HepG2 (cell line): ENCODE results near the gene SPATA33. TPM values are rescaled to one million over a fixed set of nuclear protein-coding genes. Genes with fewer than 3 reads are reported as not detected.

Source experiments
- ETV6 ChIP-seq: sonication (generic); formaldehyde crosslinking; conservative IDR thresholded peaks from 2 replicates; pipeline ENCODE4 v1.4.0; 2020; ENCODE audit warnings: missing genetic modification reagents
- HIVEP1 ChIP-seq: sonication (generic); formaldehyde crosslinking; IDR thresholded peaks from 2 replicates; pipeline ENCODE4 v1.4.0; 2020; ENCODE audit warnings: mild to moderate bottlenecking, missing genetic modification reagents
- JUN ChIP-seq: sonication (generic); formaldehyde crosslinking; IDR thresholded peaks from 2 replicates; pipeline ENCODE4 v1.4.0; 2020; ENCODE audit warnings: mild to moderate bottlenecking, missing genetic modification reagents
- MYC ChIP-seq: sonication (generic); formaldehyde crosslinking; IDR thresholded peaks from 2 replicates; pipeline ENCODE4 v1.9.0; 2021; ENCODE audit warnings: missing genetic modification reagents, borderline replicate concordance
- MZF1 ChIP-seq: sonication (generic); formaldehyde crosslinking; IDR thresholded peaks from 2 replicates; pipeline ENCODE4 v1.8.1; 2023; ENCODE audit warnings: mild to moderate bottlenecking, missing genetic modification reagents, borderline replicate concordance
- RXRA ChIP-seq: sonication (generic); formaldehyde crosslinking; IDR thresholded peaks from 2 replicates; pipeline ENCODE4 v1.5.1; 2020; ENCODE audit warnings: missing genetic modification reagents
- TAF15 ChIP-seq: fragments of 200-400 bp; formaldehyde crosslinking; IDR thresholded peaks from one replicate; pipeline ENCODE4 v1.6.1; 2018; ENCODE audit warnings: mild to moderate bottlenecking, low read depth, low read length; ENCODE audit not compliant: poor library complexity, severe bottlenecking
- TARDBP ChIP-seq: sonication (generic); formaldehyde crosslinking; IDR thresholded peaks from 2 replicates; pipeline ENCODE4 v1.8.0; 2022; ENCODE audit warnings: mild to moderate bottlenecking, missing genetic modification reagents
- YY1 ChIP-seq: IDR thresholded peaks from 2 replicates; pipeline ENCODE4 v1.6.1; 2011; ENCODE audit warnings: low read length, low read depth, moderate library complexity, mild to moderate bottlenecking; ENCODE audit not compliant: insufficient read depth, insufficient replicate concordance
- ZBTB42 ChIP-seq: sonication (generic); formaldehyde crosslinking; IDR thresholded peaks from 2 replicates; pipeline ENCODE4 v1.5.0; 2020; ENCODE audit warnings: mild to moderate bottlenecking, missing genetic modification reagents
- ZC3H13 ChIP-seq: sonication (generic); formaldehyde crosslinking; IDR thresholded peaks from 2 replicates; pipeline ENCODE4 v1.8.1; 2023; ENCODE audit warnings: mild to moderate bottlenecking, missing genetic modification reagents, moderate library complexity
- ZNF292 ChIP-seq: sonication (generic); formaldehyde crosslinking; IDR thresholded peaks from 2 replicates; pipeline ENCODE4 v1.8.1; 2022; ENCODE audit warnings: mild to moderate bottlenecking, low read depth, missing genetic modification reagents, borderline replicate concordance
- polyA plus RNA-seq, 8 experiments: library from polyadenylated mRNA; depleted of rRNA in 3 of 8; stranded (reverse) in 7 of 8; unstranded in 1 of 8; fragments of >200 nt; fragmentation: Illumina TruSeq in 4 of 8; extraction: Trizol in 4 of 8; gene quantifications; 2 replicates each; pipeline versions ENCODE4 v1.2.1 to v1.2.3, GENCODE V29; 2011 to 2016; ENCODE audit warnings: low read depth in 4 of 8, missing spikeins in 1 of 8, mixed read lengths in 1 of 8; ENCODE audit not compliant: insufficient read depth in 1 of 8
- total RNA-seq, 5 experiments: library from RNA; depleted of rRNA; stranded (reverse); fragments of >200 nt; fragmentation: Illumina TruSeq; extraction: Trizol; gene quantifications; 2 replicates each; pipeline ENCODE4 v1.2.3, GENCODE V29; 2016; ENCODE audit warnings: low read depth in 1 of 5
- TF ChIP-seq, protein P1 (sequence below): sonication (generic); formaldehyde crosslinking; IDR thresholded peaks from 2 replicates; pipeline ENCODE4 v1.4.0; 2020; ENCODE audit warnings: mild to moderate bottlenecking, missing genetic modification reagents
- TF ChIP-seq, protein P2 (sequence below): sonication (generic); formaldehyde crosslinking; IDR thresholded peaks from 2 replicates; pipeline ENCODE4 v1.8.0; 2022; ENCODE audit warnings: missing genetic modification reagents, mild to moderate bottlenecking, borderline replicate concordance
- TF ChIP-seq, protein P3 (sequence below): sonication (generic); formaldehyde crosslinking; IDR thresholded peaks from 2 replicates; pipeline ENCODE4 v1.8.0; 2022; ENCODE audit warnings: mild to moderate bottlenecking, missing genetic modification reagents
- TF ChIP-seq, protein P4 (sequence below): sonication (generic); formaldehyde crosslinking; IDR thresholded peaks from 2 replicates; pipeline ENCODE4 v1.4.0; 2020; ENCODE audit warnings: mild to moderate bottlenecking, missing genetic modification reagents
- TF ChIP-seq, protein P5 (sequence below): sonication (generic); formaldehyde crosslinking; IDR thresholded peaks from 2 replicates; pipeline ENCODE4 v1.5.1; 2020; ENCODE audit warnings: mild to moderate bottlenecking, missing genetic modification reagents, moderate library complexity

The SPATA33 gene
- total and polyA plus RNA-seq, 2 of the 13 experiments (the other 11 are each of a cell fraction or from before 2014, with no cell fraction given) = 5.7 to 11.0 TPM

DNA sequence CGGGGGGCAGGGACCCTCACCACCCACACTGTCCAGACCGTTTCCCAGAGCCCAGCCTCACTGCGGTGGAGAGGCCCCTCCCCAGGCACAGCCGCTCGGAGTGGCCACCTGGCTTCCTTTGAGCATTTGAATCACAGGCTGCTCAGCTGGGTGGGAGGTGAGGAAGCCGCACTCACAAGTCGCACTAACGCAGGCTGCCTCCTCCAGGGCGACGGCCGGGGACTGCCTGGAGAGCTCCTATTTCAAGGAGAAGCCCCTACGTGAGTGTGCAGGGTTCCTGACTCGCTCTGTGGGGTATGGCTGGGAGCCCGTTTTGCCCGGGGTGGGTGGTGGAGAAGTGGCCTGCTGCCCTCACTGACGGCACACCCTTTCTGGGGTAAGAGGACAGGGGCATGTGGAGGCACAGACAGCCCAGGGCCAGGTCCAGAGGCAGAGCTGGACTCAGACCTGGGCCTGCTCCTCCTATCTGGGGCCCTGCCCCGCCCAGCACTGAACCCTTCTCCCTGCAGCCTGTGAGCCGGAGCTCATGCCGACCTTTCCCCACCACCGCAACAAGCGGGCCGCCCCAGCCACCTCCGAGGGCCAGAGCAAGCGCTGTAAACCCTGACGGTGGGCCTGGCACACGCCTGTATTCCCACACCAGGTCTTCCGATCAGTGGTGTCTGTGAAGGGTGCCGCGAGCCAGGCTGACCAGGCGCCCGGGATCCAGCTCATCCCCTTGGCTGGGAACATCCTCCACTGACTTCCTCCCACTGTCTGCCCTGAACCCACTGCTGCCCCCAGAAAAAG is 37.6 kb downstream of the SPATA33 start (continued):
- TF ChIP-seq MZF1 (CRISPR knock-in tag) = 0 out of 2 replicates have a peak, but pooled peaks have one; percentile 77
- TF ChIP-seq, protein P1, sequence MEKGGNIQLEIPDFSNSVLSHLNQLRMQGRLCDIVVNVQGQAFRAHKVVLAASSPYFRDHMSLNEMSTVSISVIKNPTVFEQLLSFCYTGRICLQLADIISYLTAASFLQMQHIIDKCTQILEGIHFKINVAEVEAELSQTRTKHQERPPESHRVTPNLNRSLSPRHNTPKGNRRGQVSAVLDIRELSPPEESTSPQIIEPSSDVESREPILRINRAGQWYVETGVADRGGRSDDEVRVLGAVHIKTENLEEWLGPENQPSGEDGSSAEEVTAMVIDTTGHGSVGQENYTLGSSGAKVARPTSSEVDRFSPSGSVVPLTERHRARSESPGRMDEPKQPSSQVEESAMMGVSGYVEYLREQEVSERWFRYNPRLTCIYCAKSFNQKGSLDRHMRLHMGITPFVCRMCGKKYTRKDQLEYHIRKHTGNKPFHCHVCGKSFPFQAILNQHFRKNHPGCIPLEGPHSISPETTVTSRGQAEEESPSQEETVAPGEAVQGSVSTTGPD (CRISPR knock-in tag) = peak; percentile 76; the same call in 1 of the 2 replicates
- peak; percentile 42 for TF ChIP-seq TAF15
- peak; percentile 62; the same call in 1 of the 2 replicates for TF ChIP-seq MYC
- peak; percentile 20 for TF ChIP-seq YY1
- TF ChIP-seq, protein P2, sequence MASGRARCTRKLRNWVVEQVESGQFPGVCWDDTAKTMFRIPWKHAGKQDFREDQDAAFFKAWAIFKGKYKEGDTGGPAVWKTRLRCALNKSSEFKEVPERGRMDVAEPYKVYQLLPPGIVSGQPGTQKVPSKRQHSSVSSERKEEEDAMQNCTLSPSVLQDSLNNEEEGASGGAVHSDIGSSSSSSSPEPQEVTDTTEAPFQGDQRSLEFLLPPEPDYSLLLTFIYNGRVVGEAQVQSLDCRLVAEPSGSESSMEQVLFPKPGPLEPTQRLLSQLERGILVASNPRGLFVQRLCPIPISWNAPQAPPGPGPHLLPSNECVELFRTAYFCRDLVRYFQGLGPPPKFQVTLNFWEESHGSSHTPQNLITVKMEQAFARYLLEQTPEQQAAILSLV (CRISPR knock-in tag) = no peak
- TF ChIP-seq, protein P3, sequence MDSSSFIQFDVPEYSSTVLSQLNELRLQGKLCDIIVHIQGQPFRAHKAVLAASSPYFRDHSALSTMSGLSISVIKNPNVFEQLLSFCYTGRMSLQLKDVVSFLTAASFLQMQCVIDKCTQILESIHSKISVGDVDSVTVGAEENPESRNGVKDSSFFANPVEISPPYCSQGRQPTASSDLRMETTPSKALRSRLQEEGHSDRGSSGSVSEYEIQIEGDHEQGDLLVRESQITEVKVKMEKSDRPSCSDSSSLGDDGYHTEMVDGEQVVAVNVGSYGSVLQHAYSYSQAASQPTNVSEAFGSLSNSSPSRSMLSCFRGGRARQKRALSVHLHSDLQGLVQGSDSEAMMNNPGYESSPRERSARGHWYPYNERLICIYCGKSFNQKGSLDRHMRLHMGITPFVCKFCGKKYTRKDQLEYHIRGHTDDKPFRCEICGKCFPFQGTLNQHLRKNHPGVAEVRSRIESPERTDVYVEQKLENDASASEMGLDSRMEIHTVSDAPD = peak; percentile 64; the same call in 1 of the 2 replicates
- peak; percentile 85 for TF ChIP-seq TARDBP (CRISPR knock-in tag)
- TF ChIP-seq ZBTB42 (CRISPR knock-in tag) = no peak
- 0 out of 2 replicates have a peak, but pooled peaks have one; percentile 70 for TF ChIP-seq ETV6 (CRISPR knock-in tag)
- TF ChIP-seq RXRA = no peak; the same call in 1 of the 2 replicates
- TF ChIP-seq, protein P4, sequence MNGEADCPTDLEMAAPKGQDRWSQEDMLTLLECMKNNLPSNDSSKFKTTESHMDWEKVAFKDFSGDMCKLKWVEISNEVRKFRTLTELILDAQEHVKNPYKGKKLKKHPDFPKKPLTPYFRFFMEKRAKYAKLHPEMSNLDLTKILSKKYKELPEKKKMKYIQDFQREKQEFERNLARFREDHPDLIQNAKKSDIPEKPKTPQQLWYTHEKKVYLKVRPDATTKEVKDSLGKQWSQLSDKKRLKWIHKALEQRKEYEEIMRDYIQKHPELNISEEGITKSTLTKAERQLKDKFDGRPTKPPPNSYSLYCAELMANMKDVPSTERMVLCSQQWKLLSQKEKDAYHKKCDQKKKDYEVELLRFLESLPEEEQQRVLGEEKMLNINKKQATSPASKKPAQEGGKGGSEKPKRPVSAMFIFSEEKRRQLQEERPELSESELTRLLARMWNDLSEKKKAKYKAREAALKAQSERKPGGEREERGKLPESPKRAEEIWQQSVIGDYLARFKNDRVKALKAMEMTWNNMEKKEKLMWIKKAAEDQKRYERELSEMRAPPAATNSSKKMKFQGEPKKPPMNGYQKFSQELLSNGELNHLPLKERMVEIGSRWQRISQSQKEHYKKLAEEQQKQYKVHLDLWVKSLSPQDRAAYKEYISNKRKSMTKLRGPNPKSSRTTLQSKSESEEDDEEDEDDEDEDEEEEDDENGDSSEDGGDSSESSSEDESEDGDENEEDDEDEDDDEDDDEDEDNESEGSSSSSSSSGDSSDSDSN (CRISPR knock-in tag) = peak; percentile 89
- TF ChIP-seq HIVEP1 (CRISPR knock-in tag) = peak; percentile 40; the same call in 1 of the 2 replicates
- TF ChIP-seq, protein P5, sequence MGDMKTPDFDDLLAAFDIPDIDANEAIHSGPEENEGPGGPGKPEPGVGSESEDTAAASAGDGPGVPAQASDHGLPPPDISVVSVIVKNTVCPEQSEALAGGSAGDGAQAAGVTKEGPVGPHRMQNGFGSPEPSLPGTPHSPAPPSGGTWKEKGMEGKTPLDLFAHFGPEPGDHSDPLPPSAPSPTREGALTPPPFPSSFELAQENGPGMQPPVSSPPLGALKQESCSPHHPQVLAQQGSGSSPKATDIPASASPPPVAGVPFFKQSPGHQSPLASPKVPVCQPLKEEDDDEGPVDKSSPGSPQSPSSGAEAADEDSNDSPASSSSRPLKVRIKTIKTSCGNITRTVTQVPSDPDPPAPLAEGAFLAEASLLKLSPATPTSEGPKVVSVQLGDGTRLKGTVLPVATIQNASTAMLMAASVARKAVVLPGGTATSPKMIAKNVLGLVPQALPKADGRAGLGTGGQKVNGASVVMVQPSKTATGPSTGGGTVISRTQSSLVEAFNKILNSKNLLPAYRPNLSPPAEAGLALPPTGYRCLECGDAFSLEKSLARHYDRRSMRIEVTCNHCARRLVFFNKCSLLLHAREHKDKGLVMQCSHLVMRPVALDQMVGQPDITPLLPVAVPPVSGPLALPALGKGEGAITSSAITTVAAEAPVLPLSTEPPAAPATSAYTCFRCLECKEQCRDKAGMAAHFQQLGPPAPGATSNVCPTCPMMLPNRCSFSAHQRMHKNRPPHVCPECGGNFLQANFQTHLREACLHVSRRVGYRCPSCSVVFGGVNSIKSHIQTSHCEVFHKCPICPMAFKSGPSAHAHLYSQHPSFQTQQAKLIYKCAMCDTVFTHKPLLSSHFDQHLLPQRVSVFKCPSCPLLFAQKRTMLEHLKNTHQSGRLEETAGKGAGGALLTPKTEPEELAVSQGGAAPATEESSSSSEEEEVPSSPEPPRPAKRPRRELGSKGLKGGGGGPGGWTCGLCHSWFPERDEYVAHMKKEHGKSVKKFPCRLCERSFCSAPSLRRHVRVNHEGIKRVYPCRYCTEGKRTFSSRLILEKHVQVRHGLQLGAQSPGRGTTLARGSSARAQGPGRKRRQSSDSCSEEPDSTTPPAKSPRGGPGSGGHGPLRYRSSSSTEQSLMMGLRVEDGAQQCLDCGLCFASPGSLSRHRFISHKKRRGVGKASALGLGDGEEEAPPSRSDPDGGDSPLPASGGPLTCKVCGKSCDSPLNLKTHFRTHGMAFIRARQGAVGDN (CRISPR knock-in tag) = peak; percentile 96
- no peak for TF ChIP-seq JUN (CRISPR knock-in tag)
- peak; percentile 94 for TF ChIP-seq ZC3H13 (CRISPR knock-in tag)
- peak; percentile 85; the same call in 1 of the 2 replicates for TF ChIP-seq ZNF292 (CRISPR knock-in tag)
